ENCODE measurements around the gene AQP1.

AQP1 gene

GRCh38 chr7:30911561-30911969 is at the start of gene AQP1:
Gene AQP1, plus strand, starts transcription at chr7:30911853. Its CDS starts 57 bp downstream, at chr7:30911910.
- no peak for DNase-seq (ENCODE audit: low read depth in 2 of 2)

- no peak for DNase-seq (ENCODE audit: low read depth in 2 of 2)
Observed at GRCh38 chr7:30862995-30863705, 48.5 kb upstream of the AQP1 start.

- DNase-seq (ENCODE audit: low read depth in 2 of 2) = no peak
Observed at GRCh38 chr7:30863706-30864035, 48.0 kb upstream of the AQP1 start.

- DNase-seq (ENCODE audit: low read depth in 2 of 2) = no peak
Observed at GRCh38 chr7:30864101-30864500, 47.6 kb upstream of the AQP1 start.

- no peak for DNase-seq (ENCODE audit: low read depth in 2 of 2)
Observed at GRCh38 chr7:30865076-30865475, 46.6 kb upstream of the AQP1 start.

- DNase-seq (ENCODE audit: low read depth in 2 of 2) = no peak
Observed at GRCh38 chr7:30865821-30866220, 45.8 kb upstream of the AQP1 start.

GRCh38 chr7:30866939-30867338 is 44.7 kb upstream of the AQP1 start:
- DNase-seq (ENCODE audit: low read depth in 2 of 2) = no peak

GRCh38 chr7:30867483-30867882 is 44.2 kb upstream of the AQP1 start:
- no peak for DNase-seq (ENCODE audit: low read depth in 2 of 2)

- no peak for DNase-seq (ENCODE audit: low read depth in 2 of 2)
Observed at GRCh38 chr7:30869794-30870611, 41.6 kb upstream of the AQP1 start.

GRCh38 chr7:30870821-30871518 is 40.7 kb upstream of the AQP1 start:
- no peak for DNase-seq (ENCODE audit: low read depth in 2 of 2)

- DNase-seq (ENCODE audit: low read depth in 2 of 2) = no peak
Observed at GRCh38 chr7:30871655-30872054, 40.0 kb upstream of the AQP1 start.

GRCh38 chr7:30873207-30873606 is 38.4 kb upstream of the AQP1 start:
- no peak for DNase-seq (ENCODE audit: low read depth in 2 of 2)

GRCh38 chr7:30873656-30874055 is 38.0 kb upstream of the AQP1 start:
- DNase-seq (ENCODE audit: low read depth in 2 of 2) = no peak

GRCh38 chr7:30874656-30875302 is 36.9 kb upstream of the AQP1 start:
- no peak for DNase-seq (ENCODE audit: low read depth in 2 of 2)

- no peak for DNase-seq (ENCODE audit: low read depth in 2 of 2)
Observed at GRCh38 chr7:30877015-30877769, 34.5 kb upstream of the AQP1 start.

- DNase-seq (ENCODE audit: low read depth in 2 of 2) = no peak
Observed at GRCh38 chr7:30877993-30878392, 33.7 kb upstream of the AQP1 start.

GRCh38 chr7:30879139-30880124 is 32.2 kb upstream of the AQP1 start:
- DNase-seq (ENCODE audit: low read depth in 2 of 2) = no peak

- no peak for DNase-seq (ENCODE audit: low read depth in 2 of 2)
Observed at GRCh38 chr7:30880125-30880720, 31.4 kb upstream of the AQP1 start.

GRCh38 chr7:30880941-30881340 is 30.7 kb upstream of the AQP1 start:
- DNase-seq (ENCODE audit: low read depth in 2 of 2) = no peak

GRCh38 chr7:30881448-30881847 is 30.2 kb upstream of the AQP1 start:
- DNase-seq (ENCODE audit: low read depth in 2 of 2) = no peak
